ENCODE measurements around the gene COQ7. TPM values are rescaled to one million over a fixed set of nuclear protein-coding genes. Genes with fewer than 3 reads are reported as not detected.

Gene COQ7
- total and polyA plus RNA-seq, 2 of the 4 experiments (the other 2 are of a cell fraction), result 10.9 to 13.6 TPM

DNA sequence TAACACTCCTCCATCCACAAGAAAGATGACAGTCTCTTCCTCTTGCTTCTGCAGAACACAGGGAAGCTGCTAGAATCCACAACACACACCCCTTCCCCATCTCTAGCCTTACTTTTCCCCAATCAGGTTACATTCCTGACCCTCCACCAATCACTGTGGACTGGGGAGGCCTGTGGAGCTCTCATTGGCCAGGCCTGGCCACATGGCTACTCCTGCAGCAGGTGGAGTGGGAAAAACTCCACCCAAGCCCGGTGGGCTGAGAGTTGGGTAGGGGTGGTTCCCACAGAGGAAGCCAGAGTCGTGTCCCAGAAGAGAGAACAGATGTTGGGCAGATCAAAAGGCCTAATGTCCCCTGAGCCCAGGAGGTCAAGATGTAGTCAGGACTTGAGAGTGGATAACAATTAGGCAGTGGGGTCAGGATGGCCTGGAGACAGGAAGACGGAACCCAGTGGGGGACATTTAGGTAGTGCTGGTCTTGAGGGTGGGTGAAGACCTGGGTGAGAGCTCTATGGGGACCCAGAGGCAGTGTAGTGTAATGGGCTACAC, 22.1 kb downstream of the COQ7 start:
- H2BK120ac ChIP-seq (ENCODE audit: low read depth, low read length), result no peak overlapping the region
- H2BK20ac ChIP-seq (ENCODE audit: low read depth, low read length), result no peak overlapping the region
- H3K27ac ChIP-seq (ENCODE audit: insufficient read depth, low read length), result no peak overlapping the region
- no peak overlapping the region for H2AFZ ChIP-seq (replicated peaks; ENCODE audit: low read length, poor library complexity)
- H3K9me3 ChIP-seq (ENCODE audit: control insufficient read depth, insufficient read depth, low read length), result no peaks in the 10 kb centered on the region
- WGBS, 2 experiments (ENCODE audit: extremely low coverage in 2 of 2, insufficient read length in 1 of 2), result 40% methylated on average over 1 of the region's 3 CpGs; no CpG with 5 or more reads in 1 of the 2 experiments
- H3K9ac ChIP-seq (ENCODE audit: low read depth, low read length), result no peak overlapping the region
- no peak overlapping the region for H3K23ac ChIP-seq (ENCODE audit: low read depth, low read length)
- intact Hi-C loops (cut with micrococcal nuclease) (loop anchor here (5.0 kb wide), 1 partner anchor 433 kb away; the partner anchor contains the start of genes CCP110 and GDE1), dilution Hi-C loops (cut with HindIII; ENCODE audit: low sequenced_read_pairs, unreplicated experiment) (no loop called here), in situ Hi-C loops (cut with MboI; ENCODE audit: low sequenced_read_pairs) (loop anchor here (5.0 kb wide), 2 partner anchors 288 to 413 kb away; no protein-coding TSS in a partner anchor)
- peaks cover 2% of the 10 kb centered on the region for H3K9me1 ChIP-seq (ENCODE audit: insufficient read depth, low read length)
- no peak overlapping the region for H4K91ac ChIP-seq (ENCODE audit: insufficient read depth, low read depth, low read length)
- no peak for TF ChIP-seq MAZ (IDR thresholded peaks at IDR 0.05; ENCODE audit: borderline replicate concordance, low read depth, low read length)
- no peak for TF ChIP-seq SMC3 (IDR thresholded peaks at IDR 0.05; ENCODE audit: low read depth, low read length)
- TF ChIP-seq MXI1 (IDR thresholded peaks at IDR 0.05; ENCODE audit: borderline replicate concordance, low read depth, low read length), result no peak
- TF ChIP-seq, protein P1, sequence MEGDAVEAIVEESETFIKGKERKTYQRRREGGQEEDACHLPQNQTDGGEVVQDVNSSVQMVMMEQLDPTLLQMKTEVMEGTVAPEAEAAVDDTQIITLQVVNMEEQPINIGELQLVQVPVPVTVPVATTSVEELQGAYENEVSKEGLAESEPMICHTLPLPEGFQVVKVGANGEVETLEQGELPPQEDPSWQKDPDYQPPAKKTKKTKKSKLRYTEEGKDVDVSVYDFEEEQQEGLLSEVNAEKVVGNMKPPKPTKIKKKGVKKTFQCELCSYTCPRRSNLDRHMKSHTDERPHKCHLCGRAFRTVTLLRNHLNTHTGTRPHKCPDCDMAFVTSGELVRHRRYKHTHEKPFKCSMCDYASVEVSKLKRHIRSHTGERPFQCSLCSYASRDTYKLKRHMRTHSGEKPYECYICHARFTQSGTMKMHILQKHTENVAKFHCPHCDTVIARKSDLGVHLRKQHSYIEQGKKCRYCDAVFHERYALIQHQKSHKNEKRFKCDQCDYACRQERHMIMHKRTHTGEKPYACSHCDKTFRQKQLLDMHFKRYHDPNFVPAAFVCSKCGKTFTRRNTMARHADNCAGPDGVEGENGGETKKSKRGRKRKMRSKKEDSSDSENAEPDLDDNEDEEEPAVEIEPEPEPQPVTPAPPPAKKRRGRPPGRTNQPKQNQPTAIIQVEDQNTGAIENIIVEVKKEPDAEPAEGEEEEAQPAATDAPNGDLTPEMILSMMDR (conservative IDR thresholded peaks at IDR 0.05; ENCODE audit: low read depth, low read length), result no peak
- no peak for TF ChIP-seq NFE2L2 (IDR thresholded peaks at IDR 0.05; ENCODE audit: low read depth, low read length)
- TF ChIP-seq, protein P2, sequence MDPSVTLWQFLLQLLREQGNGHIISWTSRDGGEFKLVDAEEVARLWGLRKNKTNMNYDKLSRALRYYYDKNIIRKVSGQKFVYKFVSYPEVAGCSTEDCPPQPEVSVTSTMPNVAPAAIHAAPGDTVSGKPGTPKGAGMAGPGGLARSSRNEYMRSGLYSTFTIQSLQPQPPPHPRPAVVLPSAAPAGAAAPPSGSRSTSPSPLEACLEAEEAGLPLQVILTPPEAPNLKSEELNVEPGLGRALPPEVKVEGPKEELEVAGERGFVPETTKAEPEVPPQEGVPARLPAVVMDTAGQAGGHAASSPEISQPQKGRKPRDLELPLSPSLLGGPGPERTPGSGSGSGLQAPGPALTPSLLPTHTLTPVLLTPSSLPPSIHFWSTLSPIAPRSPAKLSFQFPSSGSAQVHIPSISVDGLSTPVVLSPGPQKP (IDR thresholded peaks at IDR 0.05; ENCODE audit: borderline replicate concordance, low read depth, low read length), result no peak
- no peak for TF ChIP-seq RAD21 (IDR thresholded peaks at IDR 0.05; ENCODE audit: low read length)
- no peak for TF ChIP-seq FOS (IDR thresholded peaks at IDR 0.05; ENCODE audit: low read depth, low read length)
- no peak for TF ChIP-seq CHD1 (IDR thresholded peaks at IDR 0.05; ENCODE audit: low read depth, low read length)
- no peak for TF ChIP-seq BHLHE40 (IDR thresholded peaks at IDR 0.05; ENCODE audit: low read depth, low read length)
- TF ChIP-seq POLR2A (IDR thresholded peaks at IDR 0.05; ENCODE audit: low read depth, low read length), result no peak
- no peak for TF ChIP-seq CEBPB (IDR thresholded peaks at IDR 0.05; ENCODE audit: low read depth, low read length)
- TF ChIP-seq RFX5 (IDR thresholded peaks at IDR 0.05; ENCODE audit: low read depth, low read length), result no peak
- no peak for TF ChIP-seq MAFK (IDR thresholded peaks at IDR 0.05; ENCODE audit: low read depth, low read length)
- no peak for TF ChIP-seq RCOR1 (IDR thresholded peaks at IDR 0.05; ENCODE audit: insufficient replicate concordance, low read length)
- POLR2A ChIA-PET (ENCODE audit: unreplicated experiment), result no interaction called here
- no peaks in the 10 kb centered on the region for H4K20me1 ChIP-seq (ENCODE audit: insufficient read depth, low read length)
- H3K27me3 ChIP-seq (ENCODE audit: control insufficient read depth, insufficient read depth, low read length), result no peaks in the 10 kb centered on the region
- no peak overlapping the region for H4K5ac ChIP-seq (ENCODE audit: low read depth, low read length)
- no peak overlapping the region for H3K4ac ChIP-seq (ENCODE audit: low read depth, low read length)
- DNase-seq (no peak), ATAC-seq (ENCODE audit: low read depth) (no peak)
- H2AK5ac ChIP-seq (ENCODE audit: low read depth, low read length), result no peak overlapping the region
- H3K36me3 ChIP-seq (ENCODE audit: control insufficient read depth, insufficient read depth, low read length), result no peaks in the 10 kb centered on the region
- H3K4me2 ChIP-seq (ENCODE audit: low read depth, low read length), result no peak overlapping the region
- H3K79me1 ChIP-seq (ENCODE audit: low read depth in 1 of 2, low read length in 2 of 2), result no peaks in the 10 kb centered on the region
- H3K4me1 ChIP-seq (ENCODE audit: control insufficient read depth, insufficient read depth, low read length), result peaks cover 6% of the 10 kb centered on the region
- no peak overlapping the region for H3K18ac ChIP-seq (ENCODE audit: low read depth, low read length)
- H2BK15ac ChIP-seq (ENCODE audit: low read depth, low read length), result no peak overlapping the region
- CTCF ChIA-PET, result no interaction called here
- no peak overlapping the region for H2BK5ac ChIP-seq (ENCODE audit: low read depth, low read length, poor library complexity, severe bottlenecking)
- no peak overlapping the region for H3K14ac ChIP-seq (replicated peaks; ENCODE audit: low read depth, low read length)
- H4K8ac ChIP-seq (ENCODE audit: low read depth in 2 of 2, low read length in 2 of 2), result no peak overlapping the region
- no peak overlapping the region for H2AK9ac ChIP-seq (replicated peaks; ENCODE audit: low read depth, low read length, poor library complexity)
- BruUV-seq (replicated peaks), result no TSS peak
- H3K56ac ChIP-seq (ENCODE audit: extremely low read depth, insufficient read depth, low read length), result no peak overlapping the region
- H3K4me3 ChIP-seq (ENCODE audit: insufficient read depth, low read depth, low read length), result no peak overlapping the region
